Prostate gland (tissue), 2 donors: ENCODE results near the gene PARP14.

ENCODE experiments used
- CTCF ChIP-seq, 4 experiments: fragments of 200-600 bp in 2 of 4; fragments of 450-650 bp in 2 of 4; sonication (generic) in 2 of 4; IDR thresholded peaks; 1 replicate in 3 of 4; 2 replicates in 1 of 4; pipeline ENCODE4 v1.5.1; 2016 to 2019; ENCODE audit warnings: antibody characterized with exemption in 4 of 4, mild to moderate bottlenecking in 2 of 4, moderate library complexity in 2 of 4
- POLR2A ChIP-seq: fragments of 450-650 bp; IDR thresholded peaks from one replicate; pipeline ENCODE4 v1.6.1; 2016; ENCODE audit warnings: antibody characterized with exemption, mild to moderate bottlenecking
- POLR2AphosphoS5 ChIP-seq: sonication (generic); formaldehyde crosslinking; IDR thresholded peaks from one replicate; pipeline ENCODE4 v1.6.1; 2017; ENCODE audit warnings: antibody characterized with exemption

GRCh38 chr3:122665226-122665786, 15.3 kb upstream of the PARP14 start:
- no peak for TF ChIP-seq CTCF (IDR thresholded peaks at IDR 0.05)
- no peak for TF ChIP-seq POLR2A
- no peak for TF ChIP-seq POLR2AphosphoS5
